Heart right ventricle (tissue), 16 donors: ENCODE results near the gene MRS2. TPM values are rescaled to one million over a fixed set of nuclear protein-coding genes. Genes with fewer than 3 reads are reported as not detected.
"Not testable (repeated sequence)": the region's sequence is repeated elsewhere in the genome, so short reads cannot be mapped to it uniquely, and the experiment has no call there.

Source experiments
- ATAC-seq, 8 donors: fragments of 200-7000 bp; cut with Tn5 transposase; one replicate each; pipeline ENCODE4 v1.9.1; 2020; ENCODE audit warnings: mild to moderate bottlenecking in 8 of 8, moderate library complexity in 8 of 8, moderate number of reproducible peaks in 1 of 8
- DNase-seq, 2 donors: peaks; one replicate each; pipeline ENCODE4 v3.0.0-alpha.2; 2020
- H3K27ac ChIP-seq, 10 donors: fragments of 200-600 bp; sonication (generic) in 2 of 10; one replicate each; pipeline versions ENCODE4 v1.5.0 to v1.8.0; 2020 to 2022; ENCODE audit warnings: mild to moderate bottlenecking in 3 of 10
- H3K27me3 ChIP-seq, 7 donors: fragments of 200-600 bp; one replicate each; pipeline ENCODE4 v1.8.0; 2021 to 2022; ENCODE audit warnings: mild to moderate bottlenecking in 2 of 7
- H3K36me3 ChIP-seq, 9 donors: fragments of 200-600 bp; sonication (generic) in 1 of 9; one replicate each; pipeline versions ENCODE4 v1.5.0 to v1.8.0; 2020 to 2022; ENCODE audit warnings: mild to moderate bottlenecking in 2 of 9
- H3K4me1 ChIP-seq, 9 donors: fragments of 200-600 bp; sonication (generic) in 1 of 9; one replicate each; pipeline versions ENCODE4 v1.5.0 to v1.8.0; 2020 to 2022; ENCODE audit warnings: mild to moderate bottlenecking in 4 of 9
- H3K4me3 ChIP-seq, 10 donors: fragments of 200-600 bp; sonication (generic) in 2 of 10; one replicate each; pipeline versions ENCODE4 v1.5.0 to v1.8.0; 2020 to 2022; ENCODE audit warnings: mild to moderate bottlenecking in 7 of 10, moderate library complexity in 2 of 10
- H3K9me3 ChIP-seq, 11 donors: fragments of 200-600 bp in 10 of 11; sonication (generic) in 2 of 11; one replicate each; pipeline versions ENCODE4 v1.5.0 to v1.8.0; 2013 to 2022; ENCODE audit warnings: mild to moderate bottlenecking in 2 of 11, control low read depth in 1 of 11, moderate library complexity in 1 of 11
- WGBS, 2 donors: extraction: QIAGEN DNeasy Blood & Tissue Kit; methylation state at CpG; one replicate each; pipeline ENCODE4 v1.1.7; 2013; ENCODE audit warnings: inconsistent platforms in 1 of 2; 5-methylcytosine and 5-hydroxymethylcytosine counted together
- intact Hi-C, 10 donors: fragments of 100-400 bp; cut with DNase I; formaldehyde crosslinking; loops; one replicate each; pipeline versions ENCODE4 v1.11.1 to v1.14.2; 2022
- polyA plus RNA-seq, 2 donors: library from polyadenylated mRNA; stranded (reverse); fragments of 200-250 nt; gene quantifications; one replicate each; pipeline ENCODE4 v1.2.3, GENCODE V29; 2013
- total RNA-seq, 10 donors: library from RNA; stranded (reverse); fragmentation: NEBNext Ultra II Directional in 3 of 10; extraction: Animal tissue kit (Norgen Biotek cat#: 25700) in 3 of 10; gene quantifications; one replicate each; pipeline versions ENCODE4 v1.2.1 to v1.2.4, GENCODE V29; 2021 to 2023
- TF ChIP-seq, protein P1 (sequence below), 9 donors: fragments of 200-600 bp; sonication (generic) in 2 of 9; IDR thresholded peaks; one replicate each; pipeline versions ENCODE4 v1.5.0 to v1.8.0; 2021 to 2022; ENCODE audit warnings: antibody characterized with exemption in 9 of 9, mild to moderate bottlenecking in 5 of 9, moderate library complexity in 1 of 9
- donor health status: Arrhythmogenic right ventricular cardiomyopathy.
- donor health status: ischemic (EF 13 %, LVEDD 7.1; RV severe dilation, severe dysfunction).
- donor health status: healthy with polysubstance abuse.
- donor health status: DM: no; HTN: yes; CAD: no.
- donor health status: DM: no; HTN: no; CAD: no.
- donor health status: ischemic (EF 25% LVEDD 6.9; RV normal size, moderate dysfunction).
- donor health status: ischemic (EF 25% LVEDD 5.7; RV mildly dilated, moderate dysfunction).
- donor health status: healthy.
- donor health status: DM: yes; HTN: yes; CAD: no.
- donor health status: Ischemic cardiomyopathy.
- donor health status: ischemic (EF 35%, LVEDD 5.7; RV mildly dilated, moderate dysfunction).
- donor health status: nonischemic (EF 11% LVEDD 7.7; RV severe dilation, severe dysfunction).
- donor health status: DM: yes; HTN: yes; CAD: no.
- donor health status: PGD.
- donor health status: ischemic (EF 29% LVEDD 5.4; RV normal size, mild dysfunction).
- donor health status: nonischemic (EF 23%, LVEDD 6.1; RV moderate dilation, normal function).

The MRS2 gene
- total and polyA plus RNA-seq, 12 donors, result 18.5 to 68.6 (median 48.5) TPM

DNA sequence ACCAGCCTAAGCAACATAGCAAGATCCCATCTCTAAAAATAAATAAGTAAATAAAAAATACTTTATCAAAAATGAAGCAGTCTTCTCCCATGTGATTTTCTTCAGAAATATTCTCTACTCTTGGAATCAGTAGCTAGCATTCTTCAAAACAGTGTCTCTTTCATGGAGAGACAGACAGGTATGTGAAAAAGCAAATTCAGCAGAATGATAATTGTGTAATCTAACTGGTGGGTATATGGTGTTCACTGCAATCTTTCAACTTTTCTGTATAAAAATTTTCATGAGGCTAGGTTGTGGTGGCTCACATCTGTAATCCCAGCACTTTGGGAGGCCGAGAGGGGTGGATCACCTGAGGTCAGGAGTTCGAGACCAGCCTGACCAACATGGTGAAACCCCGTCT is 7.9 kb downstream of the MRS2 start:
- peaks cover 0 to 98% (median 55%) of the 10 kb centered on the region in 9 donors for H3K36me3 ChIP-seq
- peaks cover 0 to 6% (median 0%) of the 10 kb centered on the region in 9 donors for H3K4me1 ChIP-seq
- WGBS, 2 donors, result 91 to 93% methylated on average over 3 of the region's 3 CpGs
- no peak for DNase-seq
- ATAC-seq, result no peak
- TF ChIP-seq, protein P1, sequence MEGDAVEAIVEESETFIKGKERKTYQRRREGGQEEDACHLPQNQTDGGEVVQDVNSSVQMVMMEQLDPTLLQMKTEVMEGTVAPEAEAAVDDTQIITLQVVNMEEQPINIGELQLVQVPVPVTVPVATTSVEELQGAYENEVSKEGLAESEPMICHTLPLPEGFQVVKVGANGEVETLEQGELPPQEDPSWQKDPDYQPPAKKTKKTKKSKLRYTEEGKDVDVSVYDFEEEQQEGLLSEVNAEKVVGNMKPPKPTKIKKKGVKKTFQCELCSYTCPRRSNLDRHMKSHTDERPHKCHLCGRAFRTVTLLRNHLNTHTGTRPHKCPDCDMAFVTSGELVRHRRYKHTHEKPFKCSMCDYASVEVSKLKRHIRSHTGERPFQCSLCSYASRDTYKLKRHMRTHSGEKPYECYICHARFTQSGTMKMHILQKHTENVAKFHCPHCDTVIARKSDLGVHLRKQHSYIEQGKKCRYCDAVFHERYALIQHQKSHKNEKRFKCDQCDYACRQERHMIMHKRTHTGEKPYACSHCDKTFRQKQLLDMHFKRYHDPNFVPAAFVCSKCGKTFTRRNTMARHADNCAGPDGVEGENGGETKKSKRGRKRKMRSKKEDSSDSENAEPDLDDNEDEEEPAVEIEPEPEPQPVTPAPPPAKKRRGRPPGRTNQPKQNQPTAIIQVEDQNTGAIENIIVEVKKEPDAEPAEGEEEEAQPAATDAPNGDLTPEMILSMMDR (IDR thresholded peaks at IDR 0.05), result no peak
- intact Hi-C loops, result no loop called here
- H3K27ac ChIP-seq, result no peak overlapping the region
- no peaks in the 10 kb centered on the region for H3K27me3 ChIP-seq
- H3K4me3 ChIP-seq, result no peak overlapping the region
- H3K9me3 ChIP-seq, result no peaks in the 10 kb centered on the region

DNA sequence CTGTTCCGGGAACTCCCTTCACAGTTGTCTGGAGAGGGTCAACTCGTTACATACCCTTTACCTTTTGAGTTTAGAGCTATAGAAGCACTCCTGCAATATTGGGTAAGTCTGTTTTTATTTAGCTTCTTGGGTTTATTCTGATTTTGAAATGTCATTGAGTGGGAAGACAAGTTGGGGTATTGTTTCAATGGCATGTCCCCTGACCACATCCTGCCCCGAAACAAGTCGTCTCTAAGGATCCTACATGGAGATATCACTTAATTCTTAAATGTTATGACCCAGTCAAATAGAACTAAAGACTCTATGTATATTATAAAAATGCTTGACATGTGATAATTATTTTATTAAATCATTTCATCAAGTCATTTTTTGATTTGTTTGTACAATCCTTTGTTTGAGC is 9.6 kb downstream of the MRS2 start:
- intact Hi-C loops, result no loop called here

DNA sequence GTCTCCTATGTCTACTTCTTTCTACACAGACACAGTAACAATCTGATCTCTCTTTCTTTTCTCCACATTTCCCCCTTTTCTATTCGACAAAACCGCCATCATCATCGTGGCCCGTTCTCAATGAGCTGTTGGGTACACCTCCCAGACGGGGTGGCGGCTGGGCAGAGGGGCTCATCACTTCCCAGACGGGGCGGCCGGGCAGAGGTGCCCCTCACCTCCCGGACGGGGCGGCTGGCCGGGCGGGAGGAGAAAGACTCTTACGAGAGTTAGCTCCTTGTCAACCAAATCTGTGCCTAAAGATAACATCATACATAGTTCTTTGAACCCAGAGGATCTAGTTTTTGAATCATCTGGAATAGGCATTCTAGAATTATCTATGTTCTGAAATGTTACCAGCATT is 11.8 kb downstream of the MRS2 start:
- H3K4me1 ChIP-seq, DNase-seq, intact Hi-C loops, H3K27ac ChIP-seq, H3K27me3 ChIP-seq, H3K4me3 ChIP-seq, H3K9me3 ChIP-seq, ATAC-seq: not testable (repeated sequence)
- WGBS, 2 donors, result 95 to 96% methylated on average over 14 to 15 of the region's 15 CpGs
- peaks cover 0 to 98% (median 78%) of the 10 kb centered on the region in 9 donors for H3K36me3 ChIP-seq

More for the DNA sequence above, 9.6 kb downstream of the MRS2 start:
- DNase-seq, result no peak
- TF ChIP-seq, protein P1 (IDR thresholded peaks at IDR 0.05), result no peak
- Histone ChIP-seq H3K36me3 (peaks cover 0 to 98% (median 71%) of the 10 kb centered on the region in 9 donors), H3K27ac (no peak overlapping the region), H3K4me1 (peaks cover 0 to 6% (median 0%) of the 10 kb centered on the region in 9 donors), H3K27me3 (no peaks in the 10 kb centered on the region), H3K9me3 (no peaks in the 10 kb centered on the region), H3K4me3 (no peak overlapping the region)
- WGBS, 2 donors, result 93 to 95% methylated on average over 4 of the region's 4 CpGs
- ATAC-seq, result no peak

DNA sequence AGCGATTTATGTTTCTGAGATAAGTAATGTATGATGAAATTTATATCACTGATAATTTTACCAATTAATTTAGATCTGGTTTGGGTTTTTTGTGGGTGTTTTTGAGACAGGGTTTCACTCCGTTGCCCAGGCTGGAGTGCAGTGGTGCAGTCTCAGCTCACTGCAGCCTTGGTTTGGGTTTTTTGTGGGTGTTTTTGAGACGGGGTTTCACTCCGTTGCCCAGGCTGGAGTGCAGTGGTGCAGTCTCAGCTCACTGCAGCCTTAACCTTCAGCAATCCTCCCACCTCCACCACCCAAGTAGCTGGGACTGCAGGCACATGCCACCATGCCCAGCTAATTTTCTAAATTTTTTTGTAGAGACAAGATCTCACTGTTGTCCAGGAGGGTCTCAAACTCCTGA is 13.0 kb downstream of the MRS2 start:
- WGBS, 2 donors, result 92 to 97% methylated on average over 4 of the region's 4 CpGs
- Histone ChIP-seq H3K4me3 (no peak overlapping the region), H3K27me3 (no peaks in the 10 kb centered on the region), H3K27ac (no peak overlapping the region), H3K4me1 (no peaks in the 10 kb centered on the region), H3K9me3 (no peaks in the 10 kb centered on the region), H3K36me3 (peaks cover 0 to 98% (median 78%) of the 10 kb centered on the region in 9 donors)
- TF ChIP-seq, protein P1 (IDR thresholded peaks at IDR 0.05), result no peak
- DNase-seq, result no peak
- intact Hi-C loops, result no loop called here
- no peak for ATAC-seq

DNA sequence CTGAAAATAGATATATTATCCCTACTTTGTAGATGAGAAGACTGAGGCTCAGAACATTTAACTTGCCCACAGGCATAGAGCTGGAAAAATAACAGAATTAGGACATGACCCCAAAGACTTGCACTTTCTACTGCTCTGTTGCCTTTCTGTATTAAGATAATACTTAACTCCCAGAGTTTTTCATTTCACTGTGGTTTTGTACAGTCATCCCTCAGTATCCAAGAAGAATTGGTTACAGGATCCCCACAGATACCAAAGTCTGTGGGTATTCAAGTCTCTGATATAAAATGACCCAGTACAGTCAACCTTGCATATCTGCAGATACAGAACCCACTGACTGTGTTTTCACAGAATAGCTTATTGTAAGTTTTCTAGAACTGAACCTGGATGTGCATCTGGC is 16.8 kb downstream of the MRS2 start:
- H3K27ac ChIP-seq, result no peak overlapping the region
- intact Hi-C loops, result no loop called here
- ATAC-seq, result no peak
- TF ChIP-seq, protein P1 (IDR thresholded peaks at IDR 0.05), result no peak
- H3K27me3 ChIP-seq, result no peaks in the 10 kb centered on the region
- no peaks in the 10 kb centered on the region for H3K4me1 ChIP-seq
- peaks cover 3 to 100% (median 88%) of the 10 kb centered on the region in 9 donors for H3K36me3 ChIP-seq
- H3K4me3 ChIP-seq, result no peak overlapping the region
- no peak for DNase-seq
- no peaks in the 10 kb centered on the region for H3K9me3 ChIP-seq
